HPDE6-E6E7 (cell line): ENCODE data around the gene OTOG.

Experiments used
- DNase-seq: peaks from one replicate; pipeline ENCODE4 v3.0.0; 2011; ENCODE audit warnings: missing footprints; ENCODE audit errors: extremely low spot score

Gene OTOG

DNA sequence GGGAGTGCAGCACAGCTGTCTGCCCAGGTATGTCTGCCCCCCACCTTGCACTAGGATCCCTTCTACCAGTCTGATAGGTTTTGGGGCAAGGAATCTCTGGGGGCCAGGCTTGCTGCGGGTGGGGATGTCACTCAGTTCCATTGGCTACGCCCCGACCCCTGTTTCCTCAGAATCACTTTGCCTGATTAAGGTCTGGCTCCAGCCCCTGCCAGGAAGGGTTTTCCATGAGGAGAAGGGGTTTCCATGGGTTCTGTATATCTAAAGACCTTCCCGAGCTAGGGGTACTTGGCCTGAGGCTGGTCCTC, 14.0 kb downstream of the OTOG start:
- no peak for DNase-seq

DNA sequence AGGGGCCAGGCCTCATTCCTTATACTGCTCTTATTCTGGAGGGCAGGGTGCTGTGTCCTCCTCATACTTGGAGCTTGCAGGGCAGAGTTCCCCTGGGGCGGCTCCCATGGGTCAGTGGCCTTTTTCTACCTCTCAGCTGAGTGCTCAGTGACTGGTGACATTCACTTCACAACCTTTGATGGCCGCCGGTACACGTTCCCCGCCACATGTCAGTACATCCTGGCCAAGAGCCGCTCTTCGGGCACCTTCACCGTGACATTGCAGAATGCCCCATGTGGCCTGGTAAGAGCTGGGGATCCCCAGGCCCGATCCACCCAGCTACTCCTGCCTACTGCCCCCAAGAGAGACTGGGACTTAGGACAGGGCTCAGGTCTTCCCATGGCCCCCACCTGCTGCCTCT, 14.5 kb downstream of the OTOG start:
- no peak for DNase-seq

DNA sequence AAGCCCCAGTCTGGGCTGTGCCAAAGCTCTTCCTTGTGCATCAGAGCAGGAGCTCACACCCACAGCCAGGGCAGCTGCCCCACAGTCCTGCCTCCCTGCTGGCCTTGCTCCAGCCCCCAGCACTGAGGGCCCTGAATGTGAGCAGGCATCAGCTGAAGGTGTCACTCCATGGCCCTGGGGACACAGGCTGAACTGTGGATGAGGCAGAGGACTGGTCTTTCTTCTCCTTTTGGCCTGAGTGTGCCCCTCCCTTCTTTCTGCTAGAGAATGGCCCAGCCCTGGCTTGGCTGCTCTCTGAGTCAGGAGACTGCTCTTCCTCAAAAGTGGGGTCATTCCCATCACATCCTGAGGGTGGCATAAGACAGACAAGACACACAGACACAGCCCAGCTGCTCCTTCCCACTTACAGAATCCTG, 16.2 kb downstream of the OTOG start:
- DNase-seq: no peak

DNA sequence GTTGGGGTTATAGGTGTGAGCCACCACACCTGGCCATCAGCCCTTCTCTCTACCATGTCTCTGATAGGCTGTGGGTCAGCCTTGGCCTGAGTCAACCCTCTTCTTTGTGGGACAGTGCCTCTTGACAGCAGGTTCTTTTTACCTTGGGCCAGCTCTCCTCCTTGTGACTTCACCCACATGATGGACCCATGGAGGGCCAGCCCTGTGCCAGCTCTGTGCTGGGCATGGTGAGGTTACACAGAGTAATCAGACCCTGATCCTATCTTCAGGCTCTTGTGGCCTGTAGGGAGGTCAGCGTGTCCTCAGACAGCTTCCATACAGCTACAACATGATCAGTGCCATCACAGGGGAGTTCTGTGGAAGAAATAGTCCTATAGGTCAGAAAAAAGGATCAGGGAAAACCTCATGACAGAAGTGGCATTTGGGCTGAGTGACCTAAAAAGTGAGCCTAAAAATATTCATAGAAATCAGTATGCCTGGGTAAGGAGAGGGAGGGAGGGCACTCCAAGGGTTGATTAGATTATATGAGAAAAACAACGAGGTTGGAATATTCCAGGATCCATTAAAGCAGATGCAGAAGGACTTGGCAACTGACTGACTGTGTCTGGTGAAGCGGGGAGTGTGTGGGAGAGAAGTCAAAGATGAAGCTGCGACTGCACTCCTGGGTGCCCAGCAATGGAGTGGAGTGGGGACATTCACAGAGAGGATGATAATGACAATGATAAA, 17.1 kb downstream of the OTOG start:
- no peak for DNase-seq

DNA sequence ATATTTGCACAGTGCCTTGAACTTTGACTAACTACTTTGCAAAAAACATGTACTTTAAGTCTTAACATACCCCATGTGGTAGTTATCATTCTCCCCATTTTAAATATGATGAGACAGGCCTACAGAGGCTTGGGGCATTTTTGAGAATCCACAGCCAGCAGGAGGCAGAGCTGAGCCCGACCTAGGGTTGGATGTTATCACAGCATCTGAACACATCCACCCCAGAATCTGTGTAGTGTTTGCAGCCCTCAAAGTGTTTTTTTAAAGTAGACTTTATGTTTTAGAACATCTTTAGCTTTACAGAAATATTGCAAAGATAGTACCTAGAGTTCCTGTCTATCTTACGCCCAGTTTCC, 17.6 kb downstream of the OTOG start:
- DNase-seq: no peak

GRCh38 chr11:17568944-17569343, 21.9 kb downstream of the OTOG start:
- DNase-seq: no peak

DNA sequence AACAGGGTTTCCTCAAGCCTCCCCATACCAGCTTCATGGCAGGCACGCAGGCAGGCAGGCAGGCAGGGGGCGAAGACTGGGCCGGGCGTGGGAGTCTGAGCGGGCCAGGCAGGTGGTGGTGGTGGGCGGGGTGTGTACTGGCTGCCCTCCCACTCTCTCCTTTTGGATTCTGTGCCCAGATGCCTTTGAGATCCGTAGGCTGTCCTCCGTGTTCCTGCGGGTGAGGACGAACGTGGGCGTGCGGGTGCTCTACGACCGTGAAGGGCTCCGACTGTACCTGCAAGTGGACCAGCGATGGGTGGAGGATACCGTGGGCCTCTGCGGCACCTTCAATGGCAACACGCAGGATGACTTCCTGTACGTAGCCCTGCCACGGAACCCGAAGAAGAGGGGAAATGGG, 23.0 kb downstream of the OTOG start:
- no peak for DNase-seq

GRCh38 chr11:17571431-17572358, 24.6 kb downstream of the OTOG start:
- DNase-seq: no peak

GRCh38 chr11:17572359-17572690, 25.3 kb downstream of the OTOG start:
- DNase-seq: no peak

DNA sequence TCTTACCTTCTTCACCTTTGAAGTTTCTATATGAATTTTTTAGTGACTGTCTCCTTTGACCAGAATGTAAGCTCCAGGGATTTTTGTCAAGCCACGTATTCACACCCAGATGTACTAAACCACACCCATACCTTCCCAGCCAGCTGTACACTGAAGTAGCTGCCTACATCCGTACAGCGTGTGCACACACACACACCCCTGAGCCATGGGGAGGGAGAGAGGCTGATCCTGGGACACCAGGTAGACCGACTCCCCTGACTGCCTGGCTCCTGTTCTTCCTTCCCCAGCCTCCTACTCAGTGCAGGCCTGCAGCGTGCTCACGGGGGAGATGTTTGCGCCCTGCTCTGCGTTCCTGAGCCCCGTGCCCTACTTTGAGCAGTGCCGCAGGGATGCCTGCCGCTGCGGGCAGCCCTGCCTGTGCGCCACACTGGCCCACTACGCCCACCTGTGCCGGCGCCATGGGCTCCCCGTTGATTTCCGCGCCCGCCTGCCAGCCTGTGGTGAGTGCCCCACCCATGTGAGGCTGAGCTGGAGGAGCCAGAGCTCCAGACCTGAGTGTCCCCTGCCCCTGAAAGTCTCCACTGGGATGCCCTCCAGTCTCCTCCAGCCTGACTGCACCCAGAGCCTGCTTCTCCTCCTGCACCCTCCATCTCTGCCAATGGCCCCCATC, 25.9 kb downstream of the OTOG start:
- DNase-seq: no peak

GRCh38 chr11:17573526-17573925, 26.5 kb downstream of the OTOG start:
- DNase-seq: no peak

GRCh38 chr11:17574141-17575091, 27.4 kb downstream of the OTOG start:
- DNase-seq: no peak

DNA sequence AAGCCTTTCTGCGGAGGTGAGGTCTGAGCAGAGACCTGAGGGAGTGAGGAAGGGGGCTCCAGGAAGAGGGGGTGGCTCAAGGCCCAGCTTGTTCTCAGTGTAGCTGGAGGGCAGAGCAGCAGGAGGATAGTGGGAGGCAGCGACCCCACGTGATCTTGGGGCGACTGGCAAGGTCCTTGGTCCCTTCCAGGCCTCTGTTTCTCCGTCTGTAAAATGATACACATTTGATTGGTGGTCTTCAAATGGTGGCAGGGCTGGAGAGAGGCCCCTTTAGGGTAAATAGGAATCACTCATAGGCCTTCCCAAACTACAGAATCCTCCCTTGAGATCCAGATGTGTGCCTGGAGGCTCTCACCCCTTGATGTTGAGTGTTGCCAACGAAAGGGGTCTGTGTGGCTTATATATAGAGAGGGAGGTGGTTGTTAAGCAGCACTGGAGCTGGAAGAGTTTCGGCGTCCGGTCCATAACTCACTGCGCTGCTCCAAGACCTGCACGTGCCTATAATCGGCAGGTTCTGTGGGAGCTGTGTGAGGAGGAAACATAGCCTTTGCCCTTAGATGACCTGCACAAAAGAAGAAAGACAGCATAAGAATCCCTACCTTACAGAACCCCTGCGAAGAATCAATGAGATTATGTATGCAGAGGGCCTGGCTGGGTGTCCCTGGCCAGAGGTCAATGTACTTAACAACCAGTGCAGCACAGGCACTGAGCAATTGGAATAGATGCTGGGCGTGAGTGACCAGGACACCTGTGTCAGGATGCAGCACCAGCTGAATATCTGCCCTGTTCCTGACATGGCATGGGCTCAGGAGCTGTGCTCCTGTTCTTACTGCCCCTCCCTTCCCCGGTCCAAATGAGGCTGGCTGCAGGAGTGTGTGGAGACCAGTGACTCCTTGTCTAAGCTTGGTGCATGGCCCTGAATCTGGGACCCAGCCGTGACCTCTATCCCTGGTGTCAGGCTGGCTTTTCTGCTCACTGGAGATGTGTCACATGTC, 28.7 kb downstream of the OTOG start:
- no peak for DNase-seq

DNA sequence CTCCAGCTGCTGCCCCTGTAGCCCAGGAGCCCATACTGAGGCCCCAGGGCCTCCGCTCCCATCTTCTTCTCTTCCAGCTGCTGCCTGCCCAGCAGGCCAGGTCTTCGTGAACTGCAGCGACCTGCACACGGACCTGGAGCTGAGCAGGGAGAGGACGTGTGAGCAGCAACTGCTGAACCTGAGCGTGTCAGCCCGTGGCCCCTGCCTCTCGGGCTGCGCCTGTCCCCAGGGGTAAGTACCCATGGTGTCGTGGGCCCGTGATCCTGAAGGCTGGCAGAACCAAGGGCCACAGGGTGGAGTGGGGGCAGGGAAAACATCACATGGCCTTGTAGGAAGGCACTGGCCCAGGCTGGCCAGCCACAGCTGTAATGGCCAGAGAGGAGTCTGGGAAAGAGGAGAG, 31.2 kb downstream of the OTOG start:
- no peak for DNase-seq

DNA sequence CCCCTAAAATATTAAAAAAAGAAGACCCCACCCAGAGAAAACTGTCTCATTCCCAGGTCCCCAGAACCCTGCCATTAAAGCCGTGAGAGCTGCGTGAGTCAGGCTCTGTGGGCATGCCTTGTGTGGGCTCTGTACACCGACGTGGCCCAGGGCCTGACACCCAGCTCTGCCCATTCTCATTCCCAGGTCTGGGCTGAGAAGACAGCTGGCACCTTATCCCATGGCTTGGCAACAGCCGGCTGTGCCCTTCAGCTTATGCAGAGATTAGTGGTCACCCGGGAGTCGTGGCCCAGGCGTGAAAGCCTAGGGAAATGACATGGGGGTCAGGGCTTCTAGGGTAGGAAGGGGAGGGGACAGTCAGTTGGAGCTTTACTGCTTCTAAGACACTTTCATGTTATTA, 31.9 kb downstream of the OTOG start:
- DNase-seq: no peak

DNA sequence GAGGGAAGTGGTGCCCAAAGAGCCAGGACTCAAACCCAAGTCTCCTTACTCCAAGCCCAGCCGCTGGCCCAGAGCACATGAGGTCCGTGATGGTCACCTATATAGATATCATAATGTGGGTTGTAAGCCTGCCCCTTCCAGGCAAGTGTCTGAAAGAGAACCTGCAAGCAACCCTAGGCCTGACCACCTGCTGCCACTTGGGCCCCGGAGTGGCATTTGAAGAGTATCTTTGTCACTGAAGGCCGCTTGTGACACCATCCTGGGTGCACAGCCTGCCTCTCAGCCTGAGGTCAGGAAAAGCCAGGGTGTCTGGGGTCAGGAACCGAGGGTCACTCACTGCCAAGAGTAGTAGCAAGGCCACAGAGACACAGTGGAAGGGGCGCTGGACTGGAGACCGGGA, 32.4 kb downstream of the OTOG start:
- no peak for DNase-seq

- DNase-seq: no peak
Measured at GRCh38 chr11:17580271-17580670, 33.2 kb downstream of the OTOG start.

GRCh38 chr11:17581036-17581731, 34.1 kb downstream of the OTOG start:
- no peak for DNase-seq

GRCh38 chr11:17581732-17582053, 34.6 kb downstream of the OTOG start:
- DNase-seq: no peak
